Prostate gland (tissue), 2 donors: ENCODE data around the gene CBL. TPM values are rescaled to one million over a fixed set of nuclear protein-coding genes. Genes with fewer than 3 reads are reported as not detected.
A peak's percentile ranks its signal among the peaks of the same experiment; 100 is the strongest.

ENCODE experiments used
- DNase-seq: peaks from one replicate; pipeline ENCODE4 v3.0.0-alpha.2; 2019; ENCODE audit warnings: low spot score
- H3K27ac ChIP-seq, 2 donors: fragments of 200-600 bp; sonication (generic); 2 replicates each; pipeline ENCODE4 v1.5.1; 2017 to 2019
- H3K27me3 ChIP-seq: fragments of 200-600 bp; sonication (generic); replicated peaks from 2 replicates; pipeline ENCODE4 v1.5.1; 2019; ENCODE audit not compliant: insufficient read depth
- H3K36me3 ChIP-seq, 2 donors: fragments of 200-600 bp; sonication (generic); 1 replicate in 1 of 2; 2 replicates in 1 of 2; pipeline versions ENCODE4 v1.5.1 to v1.8.1; 2017 to 2019
- H3K4me1 ChIP-seq: fragments of 200-600 bp; sonication (generic); replicated peaks from 2 replicates; pipeline ENCODE4 v1.5.1; 2019
- H3K4me3 ChIP-seq, 2 donors: fragments of 200-600 bp; sonication (generic); 2 replicates each; pipeline ENCODE4 v1.5.1; 2017 to 2019
- H3K9me3 ChIP-seq: fragments of 200-600 bp; sonication (generic); 2 replicates; pipeline ENCODE4 v1.5.1; 2017
- POLR2A ChIP-seq: fragments of 450-650 bp; IDR thresholded peaks from one replicate; pipeline ENCODE4 v1.6.1; 2016; ENCODE audit warnings: antibody characterized with exemption, mild to moderate bottlenecking
- POLR2AphosphoS5 ChIP-seq: sonication (generic); formaldehyde crosslinking; IDR thresholded peaks from one replicate; pipeline ENCODE4 v1.6.1; 2017; ENCODE audit warnings: antibody characterized with exemption
- WGBS: methylation state at CpG from one replicate; pipeline ENCODE4 v1.1.5; 2018; 5-methylcytosine and 5-hydroxymethylcytosine counted together
- intact Hi-C: fragments of 100-400 bp; cut with DNase I; formaldehyde crosslinking; loops from one replicate; pipeline ENCODE4 v1.14.2; 2022
- total RNA-seq, 2 donors: library from RNA; depleted of rRNA; stranded (reverse); fragments of >200 nt; gene quantifications; one replicate each; pipeline ENCODE4 v1.1.0, GENCODE V29; 2016
- TF ChIP-seq, protein P1 (sequence below), 4 experiments: fragments of 200-600 bp in 2 of 4; fragments of 450-650 bp in 2 of 4; sonication (generic) in 2 of 4; IDR thresholded peaks; 1 replicate in 3 of 4; 2 replicates in 1 of 4; pipeline ENCODE4 v1.5.1; 2016 to 2019; ENCODE audit warnings: antibody characterized with exemption in 4 of 4, mild to moderate bottlenecking in 2 of 4, moderate library complexity in 2 of 4

Gene CBL
- total RNA-seq, 2 donors from 2014 or later: 9.8 to 38.8 TPM

DNA sequence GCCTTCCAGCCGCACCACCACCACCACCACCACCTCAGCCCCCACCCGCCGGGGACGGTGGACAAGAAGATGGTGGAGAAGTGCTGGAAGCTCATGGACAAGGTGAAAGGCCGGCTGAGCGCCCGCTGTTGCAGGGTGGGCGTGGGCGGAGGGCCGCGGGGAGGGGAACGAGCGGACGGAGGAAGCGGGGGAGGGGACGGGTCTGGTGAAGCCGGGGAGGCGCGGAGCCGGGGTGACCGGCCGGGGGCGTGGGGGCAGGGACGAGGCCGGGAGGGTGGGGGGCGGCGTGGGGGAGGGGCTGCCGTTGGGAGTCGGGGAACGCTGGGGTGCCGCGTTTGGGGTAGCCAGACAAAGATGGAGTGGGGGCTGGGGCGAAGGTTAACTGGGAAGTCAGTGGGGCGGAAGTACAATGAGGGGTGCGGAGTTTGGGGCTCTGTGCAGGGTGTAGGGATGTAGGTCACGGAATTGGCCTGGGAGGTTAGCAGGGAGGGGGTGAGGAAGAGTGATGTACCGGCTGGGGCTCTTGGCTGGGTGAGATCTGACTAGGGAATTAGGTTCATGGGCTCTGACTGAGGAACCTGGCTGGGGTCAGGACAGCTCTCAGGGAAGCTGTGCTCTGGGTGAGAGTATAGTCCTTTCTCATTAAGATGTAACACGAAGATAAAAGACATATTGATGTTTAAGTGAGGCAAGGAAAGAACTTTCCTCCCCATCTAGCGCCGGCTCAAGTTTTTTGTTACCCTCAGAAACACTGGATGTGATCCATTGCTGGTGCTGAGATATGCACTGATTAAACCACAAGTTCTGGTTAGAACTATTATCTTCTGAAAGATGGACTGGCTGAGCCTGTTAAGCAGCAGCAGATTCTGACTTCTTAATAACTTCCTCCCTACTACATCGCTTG, 624 bp downstream of the CBL start:
- no peaks in the 10 kb centered on the region for H3K27me3 ChIP-seq
- H3K9me3 ChIP-seq: no peaks in the 10 kb centered on the region
- H3K4me3 ChIP-seq: peak overlapping the region; percentile 90 to 94
- no peaks in the 10 kb centered on the region for H3K36me3 ChIP-seq
- H3K27ac ChIP-seq: peak overlapping the region; percentile 96 to 98
- under 1% methylated on average over 35 of the region's 41 CpGs for WGBS
- no peaks in the 10 kb centered on the region for H3K4me1 ChIP-seq
- TF ChIP-seq POLR2AphosphoS5 (no peak), POLR2A (no peak)
- TF ChIP-seq, protein P1, sequence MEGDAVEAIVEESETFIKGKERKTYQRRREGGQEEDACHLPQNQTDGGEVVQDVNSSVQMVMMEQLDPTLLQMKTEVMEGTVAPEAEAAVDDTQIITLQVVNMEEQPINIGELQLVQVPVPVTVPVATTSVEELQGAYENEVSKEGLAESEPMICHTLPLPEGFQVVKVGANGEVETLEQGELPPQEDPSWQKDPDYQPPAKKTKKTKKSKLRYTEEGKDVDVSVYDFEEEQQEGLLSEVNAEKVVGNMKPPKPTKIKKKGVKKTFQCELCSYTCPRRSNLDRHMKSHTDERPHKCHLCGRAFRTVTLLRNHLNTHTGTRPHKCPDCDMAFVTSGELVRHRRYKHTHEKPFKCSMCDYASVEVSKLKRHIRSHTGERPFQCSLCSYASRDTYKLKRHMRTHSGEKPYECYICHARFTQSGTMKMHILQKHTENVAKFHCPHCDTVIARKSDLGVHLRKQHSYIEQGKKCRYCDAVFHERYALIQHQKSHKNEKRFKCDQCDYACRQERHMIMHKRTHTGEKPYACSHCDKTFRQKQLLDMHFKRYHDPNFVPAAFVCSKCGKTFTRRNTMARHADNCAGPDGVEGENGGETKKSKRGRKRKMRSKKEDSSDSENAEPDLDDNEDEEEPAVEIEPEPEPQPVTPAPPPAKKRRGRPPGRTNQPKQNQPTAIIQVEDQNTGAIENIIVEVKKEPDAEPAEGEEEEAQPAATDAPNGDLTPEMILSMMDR (IDR thresholded peaks at IDR 0.05): no peak
- intact Hi-C loops: loop anchor here (2.0 to 5.0 kb wide), 3 partner anchors 81 to 132 kb away; no protein-coding TSS in a partner anchor
- DNase-seq: peak; percentile 19

DNA sequence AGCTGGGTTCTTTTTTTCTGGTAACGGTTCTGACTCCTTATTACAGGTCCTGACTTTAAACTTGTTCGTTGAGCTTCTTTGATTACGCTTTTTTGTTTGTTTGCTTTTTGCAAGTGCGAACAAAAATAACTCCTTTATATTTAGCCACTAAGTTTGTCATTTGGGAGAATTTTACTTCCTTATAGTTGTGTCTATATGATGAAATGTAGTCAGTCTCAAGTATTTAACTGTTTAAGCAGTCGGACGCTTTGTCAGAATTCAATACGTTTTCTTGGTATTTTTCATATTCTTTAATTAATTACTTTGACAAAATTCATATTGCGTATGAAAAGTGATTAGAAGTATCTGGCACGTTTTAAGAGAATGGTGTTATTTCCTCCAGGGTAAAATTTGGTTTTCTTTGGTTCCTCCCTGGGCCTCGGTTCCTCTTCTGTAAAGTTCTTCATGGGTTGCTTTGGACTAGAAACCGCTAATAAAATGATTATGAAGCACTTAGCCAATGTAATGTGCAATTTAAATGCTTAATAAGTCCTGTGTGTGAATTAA, 1.3 kb downstream of the CBL start:
- Histone ChIP-seq H3K27ac (peak overlapping the region; percentile 96 to 98), H3K4me3 (peak overlapping the region; percentile 90 to 94), H3K36me3 (no peaks in the 10 kb centered on the region), H3K27me3 (no peaks in the 10 kb centered on the region), H3K9me3 (no peaks in the 10 kb centered on the region), H3K4me1 (no peaks in the 10 kb centered on the region)
- TF ChIP-seq, protein P1 (IDR thresholded peaks at IDR 0.05): no peak
- TF ChIP-seq POLR2A: no peak
- no peak for TF ChIP-seq POLR2AphosphoS5
- intact Hi-C loops: loop anchor here (2.0 to 5.0 kb wide), 3 partner anchors 80 to 131 kb away; no protein-coding TSS in a partner anchor
- DNase-seq: no peak
- 38% methylated on average over 11 of the region's 11 CpGs for WGBS

DNA sequence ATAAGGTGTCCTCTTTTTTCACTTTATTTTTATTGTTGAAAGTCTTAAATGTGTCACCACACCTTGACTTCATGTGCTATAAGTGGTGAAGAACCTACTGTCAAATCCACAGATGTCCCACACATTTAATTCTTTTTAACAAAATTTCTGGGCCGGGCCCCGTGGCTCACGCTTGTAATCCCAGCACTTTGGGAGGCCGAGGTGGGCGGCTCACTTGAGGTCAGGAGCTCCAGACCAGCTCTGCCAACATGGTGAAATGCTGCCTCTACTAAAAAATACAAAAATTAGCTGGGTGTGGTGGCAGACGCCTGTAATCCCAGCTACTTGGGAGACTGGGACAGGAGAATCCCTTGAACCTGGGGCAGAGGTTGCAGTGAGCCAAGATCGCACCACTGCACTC, 3.0 kb downstream of the CBL start:
- H3K36me3 ChIP-seq: no peaks in the 10 kb centered on the region
- H3K27me3 ChIP-seq: no peaks in the 10 kb centered on the region
- WGBS: 91% methylated on average over 7 of the region's 7 CpGs
- no peak for DNase-seq
- no peak overlapping the region for H3K4me3 ChIP-seq
- H3K9me3 ChIP-seq: no peaks in the 10 kb centered on the region
- H3K27ac ChIP-seq: no peak overlapping the region
- intact Hi-C loops: loop anchor here (5.0 kb wide), 2 partner anchors 78 to 113 kb away; no protein-coding TSS in a partner anchor
- no peak for TF ChIP-seq POLR2AphosphoS5
- TF ChIP-seq, protein P1 (IDR thresholded peaks at IDR 0.05): no peak
- TF ChIP-seq POLR2A: no peak
- no peaks in the 10 kb centered on the region for H3K4me1 ChIP-seq

DNA sequence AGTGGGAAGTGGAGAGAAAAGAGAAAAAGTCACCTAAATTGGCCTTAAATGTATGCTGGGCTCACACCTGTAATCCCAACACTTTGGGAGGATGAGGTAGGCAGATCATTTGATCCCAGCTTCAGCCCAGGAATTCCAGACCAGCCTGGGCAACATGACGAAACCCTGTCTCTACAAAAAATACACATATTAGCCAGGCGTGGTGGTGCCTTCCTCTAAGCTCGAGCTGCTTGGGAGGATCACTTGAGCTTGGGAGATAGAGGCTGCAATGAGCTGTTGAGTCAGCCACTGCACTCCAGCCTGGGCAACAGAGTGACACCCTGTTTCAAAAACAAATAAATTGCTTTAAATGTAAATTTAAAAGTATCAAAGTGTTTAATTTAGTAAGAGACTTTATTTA, 3.9 kb downstream of the CBL start:
- no peaks in the 10 kb centered on the region for H3K9me3 ChIP-seq
- H3K27ac ChIP-seq: no peak overlapping the region
- H3K27me3 ChIP-seq: no peaks in the 10 kb centered on the region
- no peaks in the 10 kb centered on the region for H3K4me1 ChIP-seq
- WGBS: 87% methylated on average over 3 of the region's 3 CpGs
- intact Hi-C loops: no loop called here
- no peaks in the 10 kb centered on the region for H3K36me3 ChIP-seq
- TF ChIP-seq POLR2A: no peak
- no peak for TF ChIP-seq POLR2AphosphoS5
- TF ChIP-seq, protein P1 (IDR thresholded peaks at IDR 0.05): no peak
- no peak overlapping the region for H3K4me3 ChIP-seq
- no peak for DNase-seq
